HEK293T (cell line): ENCODE measurements around the gene RPTOR.
"Not testable (repeated sequence)": the region's sequence is repeated elsewhere in the genome, so short reads cannot be mapped to it uniquely, and the experiment has no call there.

Experiments
- CTCF ChIA-PET: fragments of 350-600 bp; formaldehyde crosslinking; extraction: SDS; loops from one replicate; lab custom pipeline; 2021; ENCODE audit warnings: antibody characterized with exemption, inconsistent platforms; lab: Yijun Ruan, JAX
- POLR2A ChIA-PET: fragments of 350-600 bp; formaldehyde crosslinking; extraction: SDS; loops from one replicate; lab custom pipeline; 2020; ENCODE audit warnings: antibody characterized with exemption, inconsistent platforms; lab: Yijun Ruan, JAX
- DNase-seq: peaks from one replicate; pipeline ENCODE4 v3.0.0; 2012; ENCODE audit warnings: mixed read lengths; ENCODE audit errors: extremely low spot score
- ARNT ChIP-seq: fragments of 450-650 bp; IDR thresholded peaks from 2 replicates; pipeline ENCODE4 v1.6.1; 2017; ENCODE audit warnings: mild to moderate bottlenecking
- BHLHE40 ChIP-seq: fragments of 450-650 bp; IDR thresholded peaks from 2 replicates; pipeline ENCODE4 v1.6.1; 2016; ENCODE audit warnings: mild to moderate bottlenecking, moderate library complexity, borderline replicate concordance
- CTBP1 ChIP-seq: fragments of 450-650 bp; IDR thresholded peaks from 2 replicates; pipeline ENCODE4 v1.6.1; 2016; ENCODE audit warnings: borderline replicate concordance
- ELF4 ChIP-seq: fragments of 450-650 bp; IDR thresholded peaks from 2 replicates; pipeline ENCODE4 v1.6.1; 2017; ENCODE audit warnings: antibody characterized with exemption
- FOXA1 ChIP-seq: fragments of 450-650 bp; IDR thresholded peaks from 2 replicates; pipeline ENCODE4 v1.6.1; 2016; ENCODE audit warnings: mild to moderate bottlenecking
- FOXK2 ChIP-seq: fragments of 450-650 bp; IDR thresholded peaks from 2 replicates; pipeline ENCODE4 v1.6.1; 2016; ENCODE audit warnings: mild to moderate bottlenecking
- FOXM1 ChIP-seq: fragments of 450-650 bp; IDR thresholded peaks from 2 replicates; pipeline ENCODE4 v1.6.1; 2017; ENCODE audit warnings: mild to moderate bottlenecking, borderline replicate concordance
- HDGF ChIP-seq: fragments of 450-650 bp; IDR thresholded peaks from 2 replicates; pipeline ENCODE4 v1.6.1; 2017; ENCODE audit warnings: antibody characterized with exemption, borderline replicate concordance
- L3MBTL2 ChIP-seq: fragments of 450-650 bp; conservative IDR thresholded peaks from 2 replicates; pipeline ENCODE4 v1.6.1; 2016; ENCODE audit warnings: mild to moderate bottlenecking
- LEF1 ChIP-seq: fragments of 450-650 bp; IDR thresholded peaks from 2 replicates; pipeline ENCODE4 v1.6.1; 2017; ENCODE audit warnings: mild to moderate bottlenecking, borderline replicate concordance
- NFRKB ChIP-seq: fragments of 450-650 bp; IDR thresholded peaks from 2 replicates; pipeline ENCODE4 v1.6.1; 2016; ENCODE audit warnings: mild to moderate bottlenecking, moderate library complexity
- SP1 ChIP-seq: fragments of 450-650 bp; IDR thresholded peaks from 2 replicates; pipeline ENCODE4 v1.6.1; 2017
- SUZ12 ChIP-seq: fragments of 450-650 bp; IDR thresholded peaks from 2 replicates; pipeline ENCODE4 v1.6.1; 2016; ENCODE audit warnings: mild to moderate bottlenecking
- TARDBP ChIP-seq: fragments of 450-650 bp; IDR thresholded peaks from 2 replicates; pipeline ENCODE4 v1.6.1; 2016
- ZNF384 ChIP-seq: fragments of 450-650 bp; IDR thresholded peaks from 2 replicates; pipeline ENCODE4 v1.6.1; 2016
- TF ChIP-seq, protein P1 (sequence below): fragments of 450-650 bp; IDR thresholded peaks from 2 replicates; pipeline ENCODE4 v1.6.1; 2016

RPTOR gene

DNA sequence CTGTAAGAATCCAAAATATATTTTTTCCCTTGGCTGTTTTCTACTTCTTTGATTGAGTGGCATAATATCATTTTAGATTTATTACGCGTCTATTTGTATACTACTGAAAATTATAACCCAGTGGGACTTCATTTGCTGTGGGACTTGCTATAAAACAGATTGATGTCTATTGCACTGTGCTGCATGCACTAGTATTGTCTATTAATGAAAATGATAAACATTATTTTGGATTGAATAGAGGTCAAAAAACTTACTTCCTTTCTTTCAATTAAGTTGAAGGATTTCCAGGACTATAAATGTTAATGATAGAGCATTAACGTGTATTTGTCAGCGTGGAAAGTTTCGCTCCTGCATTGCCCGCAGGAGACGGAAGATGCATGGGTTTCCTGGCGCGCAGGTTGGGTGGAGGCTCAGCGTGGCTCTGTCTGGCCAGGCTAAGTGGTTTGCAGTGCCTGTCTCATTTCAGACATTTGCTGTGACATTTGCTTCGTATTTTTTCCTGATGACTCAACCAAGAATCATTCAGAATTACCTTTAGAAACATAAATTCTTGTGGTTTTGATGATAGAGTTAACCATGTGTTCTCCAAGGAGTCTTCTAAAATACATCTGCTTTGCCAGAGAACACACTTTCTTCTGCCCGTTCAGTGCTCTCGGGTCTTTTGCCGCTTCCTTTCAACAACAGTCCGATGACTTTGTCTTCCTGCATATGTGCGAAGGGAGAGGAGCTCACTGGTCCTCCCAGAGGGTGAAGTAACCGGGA lies 216.7 kb downstream of the RPTOR start:
- ChIA-PET POLR2A (no interaction called here), CTCF (no interaction called here)
- no peak for DNase-seq
- TF ChIP-seq, protein P1, sequence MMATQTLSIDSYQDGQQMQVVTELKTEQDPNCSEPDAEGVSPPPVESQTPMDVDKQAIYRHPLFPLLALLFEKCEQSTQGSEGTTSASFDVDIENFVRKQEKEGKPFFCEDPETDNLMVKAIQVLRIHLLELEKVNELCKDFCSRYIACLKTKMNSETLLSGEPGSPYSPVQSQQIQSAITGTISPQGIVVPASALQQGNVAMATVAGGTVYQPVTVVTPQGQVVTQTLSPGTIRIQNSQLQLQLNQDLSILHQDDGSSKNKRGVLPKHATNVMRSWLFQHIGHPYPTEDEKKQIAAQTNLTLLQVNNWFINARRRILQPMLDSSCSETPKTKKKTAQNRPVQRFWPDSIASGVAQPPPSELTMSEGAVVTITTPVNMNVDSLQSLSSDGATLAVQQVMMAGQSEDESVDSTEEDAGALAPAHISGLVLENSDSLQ: no peak
- TF ChIP-seq HDGF: no peak
- TF ChIP-seq BHLHE40: no peak

DNA sequence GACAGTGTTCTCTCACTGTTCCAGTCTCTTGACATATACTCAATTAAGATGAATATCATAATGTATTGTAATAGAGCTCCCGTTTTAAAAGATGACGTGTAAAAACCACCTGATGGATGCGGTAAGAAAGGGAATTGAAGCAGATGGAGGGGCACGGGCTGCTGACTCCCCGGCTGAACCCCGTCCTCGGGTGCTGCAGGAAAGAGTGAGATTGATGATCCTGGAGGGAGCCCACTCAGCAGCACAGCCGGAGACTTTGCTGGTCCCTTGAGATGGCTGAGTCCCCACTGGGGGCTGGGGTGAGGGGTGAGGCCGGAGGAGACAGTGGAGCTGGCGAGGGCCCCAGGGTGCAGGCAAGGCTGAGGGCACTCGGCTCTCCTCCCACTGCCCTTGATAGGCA lies 217.4 kb downstream of the RPTOR start:
- CTCF ChIA-PET: no interaction called here
- POLR2A ChIA-PET: no interaction called here
- no peak for TF ChIP-seq FOXM1
- TF ChIP-seq FOXA1: no peak
- TF ChIP-seq SUZ12: no peak
- no peak for TF ChIP-seq BHLHE40
- TF ChIP-seq FOXK2: no peak
- no peak for TF ChIP-seq TARDBP
- TF ChIP-seq ZNF384: no peak
- no peak for TF ChIP-seq NFRKB
- no peak for TF ChIP-seq SP1
- no peak for TF ChIP-seq HDGF
- no peak for TF ChIP-seq ELF4
- TF ChIP-seq, protein P1: no peak
- TF ChIP-seq L3MBTL2: no peak
- TF ChIP-seq CTBP1: no peak
- TF ChIP-seq ARNT: no peak
- no peak for TF ChIP-seq LEF1
- DNase-seq: no peak

DNA sequence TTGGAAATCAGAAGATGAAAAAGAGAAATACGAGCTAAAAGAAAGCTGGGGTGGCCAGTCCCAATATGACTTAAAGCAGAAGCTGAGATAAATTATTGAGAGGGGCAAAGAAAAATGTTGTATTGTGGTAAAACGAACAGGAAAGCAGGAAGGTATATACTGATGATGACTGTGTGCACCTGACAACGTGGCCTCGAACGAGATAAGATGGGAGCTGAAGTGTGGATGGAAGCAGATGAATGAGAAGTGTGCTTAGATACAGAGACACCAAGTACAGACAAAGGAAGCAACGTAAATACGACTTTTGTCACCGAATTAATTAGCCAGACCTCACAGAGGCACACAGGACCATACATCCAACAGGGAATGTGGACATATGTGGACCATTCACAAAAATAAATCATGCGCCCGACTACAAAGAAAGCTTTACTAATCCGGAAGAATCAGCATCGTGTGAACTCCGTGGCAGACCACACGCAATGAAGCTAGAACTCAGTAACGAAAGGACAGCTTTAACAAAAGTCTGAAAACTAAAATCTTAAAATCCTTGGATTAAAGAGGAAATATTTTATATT lies 218.7 kb downstream of the RPTOR start:
- ChIA-PET CTCF (no interaction called here), POLR2A (no interaction called here)
- no peak for DNase-seq
- TF ChIP-seq SUZ12 (no peak), ARNT (no peak), HDGF (no peak), L3MBTL2 (no peak), NFRKB (no peak), SP1 (no peak)

DNA sequence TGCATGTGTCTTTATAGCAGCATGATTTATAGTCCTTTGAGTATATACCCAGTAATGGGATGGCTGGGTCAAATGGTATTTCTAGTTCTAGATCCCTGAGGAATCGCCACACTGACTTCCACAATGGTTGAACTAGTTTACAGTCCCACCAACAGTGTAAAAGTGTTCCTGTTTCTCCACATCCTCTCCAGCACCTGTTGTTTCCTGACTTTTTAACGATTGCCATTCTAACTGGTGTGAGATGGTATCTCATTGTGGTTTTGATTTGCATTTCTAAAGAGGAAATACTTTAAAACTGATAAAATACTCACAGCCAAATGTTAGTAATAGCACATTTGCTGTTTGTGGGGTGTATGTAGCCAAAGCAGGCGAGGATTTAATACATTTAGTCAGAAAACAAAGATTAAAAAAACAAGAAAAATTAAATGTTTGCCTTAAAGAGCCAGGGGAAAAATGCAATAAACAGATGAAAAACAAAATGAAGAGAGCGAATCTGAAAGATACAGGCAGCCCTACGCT lies 220.0 kb downstream of the RPTOR start:
- CTCF ChIA-PET, POLR2A ChIA-PET, DNase-seq: not testable (repeated sequence)

DNA sequence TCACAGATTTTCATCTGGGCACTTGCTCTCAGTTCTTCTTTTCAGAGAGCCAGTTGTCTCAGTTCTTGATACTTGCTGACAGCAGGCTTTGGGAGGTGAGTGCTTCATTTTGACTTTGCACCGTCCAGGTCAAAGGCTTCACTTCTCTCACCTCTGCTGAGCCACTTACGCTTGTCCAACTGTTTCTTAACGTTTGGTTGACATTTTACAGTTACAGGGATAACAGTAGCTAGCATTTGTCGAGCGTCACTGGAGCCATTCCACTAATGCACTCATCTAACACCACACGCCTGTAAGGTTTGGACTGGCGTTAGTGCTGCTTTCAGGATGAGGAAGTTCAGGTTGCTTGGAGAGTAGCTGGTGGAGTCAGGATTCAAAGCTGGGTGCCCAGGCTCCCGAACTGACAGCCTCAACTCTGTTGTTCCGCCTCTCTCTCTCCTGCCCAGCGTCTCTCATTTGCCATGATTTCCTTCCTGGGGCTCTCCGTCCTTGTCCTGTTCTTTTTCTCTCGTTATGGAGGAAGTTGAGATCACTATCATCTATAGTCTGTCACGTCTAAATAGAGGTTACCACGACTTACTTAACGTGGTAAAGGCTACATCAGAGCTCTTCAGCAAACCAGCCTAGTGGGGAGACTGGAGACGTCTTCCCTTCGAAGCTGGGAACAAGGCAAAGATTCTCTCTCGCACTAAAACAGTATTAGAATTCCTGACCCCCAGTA lies 220.8 kb downstream of the RPTOR start:
- CTCF ChIA-PET: no interaction called here
- DNase-seq: no peak
- POLR2A ChIA-PET: no interaction called here
- TF ChIP-seq SP1: no peak
- TF ChIP-seq, protein P1: no peak
- no peak for TF ChIP-seq HDGF
- TF ChIP-seq FOXA1: no peak
- TF ChIP-seq LEF1: no peak
- TF ChIP-seq TARDBP: no peak
- TF ChIP-seq L3MBTL2: no peak
- TF ChIP-seq ARNT: no peak
- TF ChIP-seq ZNF384: no peak
- no peak for TF ChIP-seq NFRKB
- no peak for TF ChIP-seq FOXK2
- TF ChIP-seq CTBP1: no peak
- no peak for TF ChIP-seq BHLHE40
- TF ChIP-seq SUZ12: no peak

DNA sequence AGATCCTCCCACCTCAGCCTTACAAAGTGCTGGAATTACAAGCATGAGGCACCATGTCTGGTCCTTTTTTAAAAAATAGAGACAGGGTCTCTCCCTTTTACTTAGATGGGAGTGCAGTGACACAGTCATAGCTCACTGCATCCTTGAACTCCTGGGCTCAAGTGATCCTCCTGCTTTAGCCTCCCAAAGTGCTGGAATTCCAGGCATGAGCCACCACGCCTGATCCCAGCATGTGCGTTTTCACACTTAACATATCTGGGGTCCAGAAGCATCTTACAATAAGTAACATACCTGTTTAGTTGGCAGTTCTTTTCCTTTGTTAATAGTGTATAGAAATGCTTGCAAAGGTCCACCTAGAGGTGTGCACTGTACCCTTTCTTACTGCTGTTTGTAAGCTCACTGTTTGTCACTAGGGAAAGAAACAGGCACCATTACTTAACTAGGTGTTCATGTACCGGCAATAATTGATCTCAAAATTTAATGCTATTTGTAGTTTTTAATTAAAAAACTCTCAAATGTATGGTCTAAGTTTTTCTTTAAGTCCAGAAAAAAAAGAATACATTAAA lies 221.7 kb downstream of the RPTOR start:
- TF ChIP-seq FOXA1 (no peak), LEF1 (no peak), ARNT (no peak), NFRKB (no peak), HDGF (no peak), SUZ12 (no peak), ELF4 (no peak), L3MBTL2 (no peak), FOXM1 (no peak), ZNF384 (no peak), BHLHE40 (no peak), TARDBP (no peak)
- TF ChIP-seq, protein P1: no peak
- CTCF ChIA-PET: no interaction called here
- no peak for DNase-seq
- POLR2A ChIA-PET: interaction anchor here (0.6 kb wide), 1 partner anchor 222 kb away, joined by 3 read pairs; the partner anchor contains the start of gene RPTOR
